ENCODE results near the gene ARHGAP25.

The ARHGAP25 gene

GRCh38 chr2:68741805-68742306, 7.2 kb downstream of the ARHGAP25 start:
- no peak for DNase-seq (ENCODE audit: low read depth)
- no peak overlapping the region for H3K4me3 ChIP-seq (ENCODE audit: low read depth, low read length)
- TF ChIP-seq, protein P1, sequence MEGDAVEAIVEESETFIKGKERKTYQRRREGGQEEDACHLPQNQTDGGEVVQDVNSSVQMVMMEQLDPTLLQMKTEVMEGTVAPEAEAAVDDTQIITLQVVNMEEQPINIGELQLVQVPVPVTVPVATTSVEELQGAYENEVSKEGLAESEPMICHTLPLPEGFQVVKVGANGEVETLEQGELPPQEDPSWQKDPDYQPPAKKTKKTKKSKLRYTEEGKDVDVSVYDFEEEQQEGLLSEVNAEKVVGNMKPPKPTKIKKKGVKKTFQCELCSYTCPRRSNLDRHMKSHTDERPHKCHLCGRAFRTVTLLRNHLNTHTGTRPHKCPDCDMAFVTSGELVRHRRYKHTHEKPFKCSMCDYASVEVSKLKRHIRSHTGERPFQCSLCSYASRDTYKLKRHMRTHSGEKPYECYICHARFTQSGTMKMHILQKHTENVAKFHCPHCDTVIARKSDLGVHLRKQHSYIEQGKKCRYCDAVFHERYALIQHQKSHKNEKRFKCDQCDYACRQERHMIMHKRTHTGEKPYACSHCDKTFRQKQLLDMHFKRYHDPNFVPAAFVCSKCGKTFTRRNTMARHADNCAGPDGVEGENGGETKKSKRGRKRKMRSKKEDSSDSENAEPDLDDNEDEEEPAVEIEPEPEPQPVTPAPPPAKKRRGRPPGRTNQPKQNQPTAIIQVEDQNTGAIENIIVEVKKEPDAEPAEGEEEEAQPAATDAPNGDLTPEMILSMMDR (IDR thresholded peaks at IDR 0.05; ENCODE audit: control insufficient read depth, extremely low read depth, insufficient read depth), result no peak

- H3K4me3 ChIP-seq (ENCODE audit: low read depth, low read length), result no peak overlapping the region
- no peak for DNase-seq (ENCODE audit: low read depth)
- TF ChIP-seq, protein P1 (IDR thresholded peaks at IDR 0.05; ENCODE audit: control insufficient read depth, extremely low read depth, insufficient read depth), result no peak
Observed at GRCh38 chr2:68742626-68743415, 8.2 kb downstream of the ARHGAP25 start.

- no peak for DNase-seq (ENCODE audit: low read depth)
- TF ChIP-seq, protein P1 (IDR thresholded peaks at IDR 0.05; ENCODE audit: control insufficient read depth, extremely low read depth, insufficient read depth), result no peak
- H3K4me3 ChIP-seq (ENCODE audit: low read depth, low read length), result no peak overlapping the region
Observed at GRCh38 chr2:68743531-68743930, 8.9 kb downstream of the ARHGAP25 start.

- TF ChIP-seq, protein P1 (IDR thresholded peaks at IDR 0.05; ENCODE audit: control insufficient read depth, extremely low read depth, insufficient read depth), result no peak
- no peak overlapping the region for H3K4me3 ChIP-seq (ENCODE audit: low read depth, low read length)
Observed at GRCh38 chr2:68744366-68744912, 9.8 kb downstream of the ARHGAP25 start.

GRCh38 chr2:68745006-68745405, 10.4 kb downstream of the ARHGAP25 start:
- no peak overlapping the region for H3K4me3 ChIP-seq (ENCODE audit: low read depth, low read length)
- no peak for DNase-seq (ENCODE audit: low read depth)
- TF ChIP-seq, protein P1 (IDR thresholded peaks at IDR 0.05; ENCODE audit: control insufficient read depth, extremely low read depth, insufficient read depth), result no peak

More at GRCh38 chr2:68744366-68744912, 9.8 kb downstream of the ARHGAP25 start:
- DNase-seq (ENCODE audit: low read depth), result no peak

DNA sequence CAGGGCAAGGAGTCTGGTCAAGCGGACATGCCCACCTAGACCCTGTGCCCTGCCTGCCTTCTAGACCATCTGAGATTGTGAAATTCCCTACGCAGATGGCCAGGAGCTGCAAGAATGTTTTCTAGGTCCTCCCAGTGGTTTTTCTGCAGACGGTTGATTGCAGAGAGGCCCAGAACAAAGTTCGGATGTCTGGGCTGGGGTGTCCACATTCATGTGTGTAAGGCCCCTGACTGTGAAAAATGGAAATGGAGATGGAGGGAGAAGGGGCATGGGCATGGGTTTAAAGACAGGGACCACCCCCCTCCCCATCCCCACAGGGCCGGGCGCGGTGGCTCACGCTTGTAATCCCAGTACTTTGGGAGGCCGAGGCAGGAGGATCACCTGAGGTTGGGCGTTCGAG, 11.8 kb downstream of the ARHGAP25 start:
- no peak for DNase-seq (ENCODE audit: low read depth)
- H3K4me3 ChIP-seq (ENCODE audit: low read depth, low read length), result no peak overlapping the region
- TF ChIP-seq, protein P1 (IDR thresholded peaks at IDR 0.05; ENCODE audit: control insufficient read depth, extremely low read depth, insufficient read depth), result no peak

All from LNCaP clone FGC (cell line).